Keratinocyte (primary cell): ENCODE data around the gene SMYD1.

Experiments used
- EZH2 ChIP-seq: IDR thresholded peaks from one replicate; pipeline ENCODE4 v1.6.1; 2012; ENCODE audit warnings: inconsistent platforms, mild to moderate bottlenecking, low read length, moderate library complexity
- TF ChIP-seq, protein P1 (sequence below), 3 experiments: IDR thresholded peaks in 1 of 3; conservative IDR thresholded peaks in 1 of 3; optimal IDR thresholded peaks in 1 of 3; 2 replicates in 2 of 3; 3 replicates in 1 of 3; pipeline versions ENCODE3 to v1.5.1; 2011; ENCODE audit warnings: low read length in 3 of 3, mild to moderate bottlenecking in 3 of 3, moderate library complexity in 2 of 3, control low read depth in 1 of 3, inconsistent platforms in 1 of 3; ENCODE audit not compliant: insufficient read depth in 2 of 3; ENCODE audit errors: extremely low read depth in 1 of 3

DNA sequence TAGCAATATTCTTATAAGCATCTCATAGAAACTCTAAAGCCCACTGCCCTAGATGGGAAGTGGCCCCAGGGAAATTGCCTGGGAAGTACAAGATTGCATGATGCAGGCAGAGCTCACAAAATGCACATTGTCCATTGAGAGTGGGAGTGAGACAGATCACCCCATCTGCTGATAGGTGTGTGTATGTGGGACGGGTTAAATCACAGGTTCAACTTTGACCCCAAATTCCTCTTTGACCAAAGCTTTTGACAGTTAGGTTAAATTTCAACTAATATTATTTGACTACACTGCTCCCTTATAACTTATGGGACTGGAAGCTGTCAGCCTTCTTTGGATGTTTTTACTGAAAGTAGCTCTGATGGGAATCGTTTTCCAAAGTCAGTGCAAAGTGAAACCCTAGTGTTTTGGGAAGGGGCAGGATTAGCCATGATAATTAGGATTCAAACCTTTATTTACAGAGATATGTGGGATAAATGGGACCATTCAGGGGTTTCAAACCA lies 71.6 kb downstream of the SMYD1 start:
- TF ChIP-seq EZH2 = no peak
- TF ChIP-seq, protein P1, sequence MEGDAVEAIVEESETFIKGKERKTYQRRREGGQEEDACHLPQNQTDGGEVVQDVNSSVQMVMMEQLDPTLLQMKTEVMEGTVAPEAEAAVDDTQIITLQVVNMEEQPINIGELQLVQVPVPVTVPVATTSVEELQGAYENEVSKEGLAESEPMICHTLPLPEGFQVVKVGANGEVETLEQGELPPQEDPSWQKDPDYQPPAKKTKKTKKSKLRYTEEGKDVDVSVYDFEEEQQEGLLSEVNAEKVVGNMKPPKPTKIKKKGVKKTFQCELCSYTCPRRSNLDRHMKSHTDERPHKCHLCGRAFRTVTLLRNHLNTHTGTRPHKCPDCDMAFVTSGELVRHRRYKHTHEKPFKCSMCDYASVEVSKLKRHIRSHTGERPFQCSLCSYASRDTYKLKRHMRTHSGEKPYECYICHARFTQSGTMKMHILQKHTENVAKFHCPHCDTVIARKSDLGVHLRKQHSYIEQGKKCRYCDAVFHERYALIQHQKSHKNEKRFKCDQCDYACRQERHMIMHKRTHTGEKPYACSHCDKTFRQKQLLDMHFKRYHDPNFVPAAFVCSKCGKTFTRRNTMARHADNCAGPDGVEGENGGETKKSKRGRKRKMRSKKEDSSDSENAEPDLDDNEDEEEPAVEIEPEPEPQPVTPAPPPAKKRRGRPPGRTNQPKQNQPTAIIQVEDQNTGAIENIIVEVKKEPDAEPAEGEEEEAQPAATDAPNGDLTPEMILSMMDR (optimal IDR thresholded peaks at IDR 0.05 in 1 of 3, IDR thresholded peaks at IDR 0.05 in 1 of 3, conservative IDR thresholded peaks at IDR 0.05 in 1 of 3; ENCODE audit: extremely low read depth in 1 of 3, insufficient read depth in 2 of 3, low read length in 3 of 3) = no peak
